Measurements from ENCODE around the gene PLAAT4.
A peak's percentile ranks its signal among the peaks of the same experiment; 100 is the strongest.
"Not testable (repeated sequence)": the region's sequence is repeated elsewhere in the genome, so short reads cannot be mapped to it uniquely, and the experiment has no call there.

Gene PLAAT4

DNA sequence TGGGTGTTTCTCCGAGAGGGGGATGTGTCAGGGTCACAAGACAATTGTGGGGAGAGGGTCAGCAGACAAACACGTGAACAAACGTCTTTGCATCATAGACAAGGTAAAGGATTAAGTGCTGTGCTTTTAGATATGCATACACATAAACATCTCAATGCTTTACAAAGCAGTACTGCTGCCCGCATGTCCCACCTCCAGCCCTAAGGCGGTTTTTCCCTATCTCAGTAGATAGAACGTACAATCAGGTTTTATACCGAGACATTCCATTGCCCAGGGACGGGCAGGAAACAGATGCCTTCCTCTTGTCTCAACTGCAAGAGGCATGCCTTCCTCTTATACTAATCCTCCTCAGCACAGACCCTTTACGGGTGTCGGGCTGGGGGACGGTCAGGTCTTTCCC is 8.5 kb upstream of the PLAAT4 start:
- WGBS (ENCODE audit: insufficient coverage, insufficient read length) = no CpG with 5 or more reads among the region's 11 CpGs
- H3K9me3 ChIP-seq (ENCODE audit: control insufficient read depth, insufficient read depth, low read length); H3K27ac ChIP-seq (ENCODE audit: low read length); H3K27me3 ChIP-seq (ENCODE audit: control insufficient read depth, insufficient read depth, low read length); H3K36me3 ChIP-seq (ENCODE audit: control insufficient read depth, insufficient read depth, low read length); H3K4me3 ChIP-seq (ENCODE audit: low read length); DNase-seq (ENCODE audit: low read depth, low spot score); H3K4me1 ChIP-seq (ENCODE audit: control insufficient read depth, insufficient read depth, low read length): not testable (repeated sequence)

DNA sequence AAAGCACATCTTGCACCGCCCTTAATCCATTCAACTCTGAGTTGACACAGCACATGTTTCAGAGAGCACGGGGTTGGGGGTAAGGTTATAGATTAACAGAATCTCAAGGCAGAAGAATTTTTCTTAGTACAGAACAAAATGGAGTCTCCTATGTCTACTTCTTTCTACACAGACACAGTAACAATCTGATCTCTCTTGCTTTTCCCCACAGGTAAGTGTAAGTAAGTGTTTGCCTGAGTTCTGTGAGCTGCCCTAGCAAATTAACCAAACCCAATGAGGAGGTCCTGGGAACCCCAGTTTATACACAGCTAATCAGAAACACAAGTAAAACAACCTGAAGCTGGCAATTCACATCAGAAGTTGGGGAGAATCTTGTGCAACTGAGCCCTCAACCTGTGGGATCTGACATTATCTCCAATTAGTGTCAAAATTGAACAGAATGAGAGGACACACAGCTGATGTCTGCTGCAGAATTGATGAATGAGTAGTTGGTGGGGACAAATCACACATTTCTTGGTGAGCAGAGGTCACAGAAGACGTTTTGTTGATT is 7.8 kb upstream of the PLAAT4 start:
- H3K36me3 ChIP-seq (ENCODE audit: control insufficient read depth, insufficient read depth, low read length); H3K4me3 ChIP-seq (ENCODE audit: low read length); H3K9me3 ChIP-seq (ENCODE audit: control insufficient read depth, insufficient read depth, low read length); H3K27me3 ChIP-seq (ENCODE audit: control insufficient read depth, insufficient read depth, low read length); H3K4me1 ChIP-seq (ENCODE audit: control insufficient read depth, insufficient read depth, low read length); DNase-seq (ENCODE audit: low read depth, low spot score): not testable (repeated sequence)
- peak overlapping the region; percentile 74 for H3K27ac ChIP-seq (ENCODE audit: low read length)
- WGBS (ENCODE audit: insufficient coverage, insufficient read length) = no CpG with 5 or more reads among the region's 3 CpGs

DNA sequence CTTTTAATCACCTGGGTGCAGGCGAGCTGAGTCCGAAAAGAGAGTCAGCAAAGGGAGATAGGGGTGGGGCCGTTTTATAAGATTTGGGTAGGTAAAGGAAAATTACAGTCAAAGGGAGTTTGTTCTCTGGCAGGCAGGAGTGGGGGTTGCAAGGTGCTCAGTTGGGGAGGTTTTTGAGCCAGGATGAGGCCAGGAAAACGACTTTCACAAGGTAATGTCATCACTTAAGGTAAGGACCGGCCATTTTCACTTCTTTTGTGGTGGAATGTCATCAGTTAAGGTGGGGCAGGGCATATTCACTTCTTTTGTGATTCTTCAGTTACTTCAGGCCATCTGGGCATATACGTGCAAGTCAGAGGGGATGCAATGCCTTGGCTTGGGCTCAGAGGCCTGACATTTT is 7.2 kb upstream of the PLAAT4 start:
- not testable (repeated sequence) for H3K4me1 ChIP-seq (ENCODE audit: control insufficient read depth, insufficient read depth, low read length); H3K36me3 ChIP-seq (ENCODE audit: control insufficient read depth, insufficient read depth, low read length); H3K9me3 ChIP-seq (ENCODE audit: control insufficient read depth, insufficient read depth, low read length); DNase-seq (ENCODE audit: low read depth, low spot score); H3K4me3 ChIP-seq (ENCODE audit: low read length); H3K27me3 ChIP-seq (ENCODE audit: control insufficient read depth, insufficient read depth, low read length)
- peak overlapping the region; percentile 74 for H3K27ac ChIP-seq (ENCODE audit: low read length)
- no CpG with 5 or more reads among the region's 6 CpGs for WGBS (ENCODE audit: insufficient coverage, insufficient read length)

DNA sequence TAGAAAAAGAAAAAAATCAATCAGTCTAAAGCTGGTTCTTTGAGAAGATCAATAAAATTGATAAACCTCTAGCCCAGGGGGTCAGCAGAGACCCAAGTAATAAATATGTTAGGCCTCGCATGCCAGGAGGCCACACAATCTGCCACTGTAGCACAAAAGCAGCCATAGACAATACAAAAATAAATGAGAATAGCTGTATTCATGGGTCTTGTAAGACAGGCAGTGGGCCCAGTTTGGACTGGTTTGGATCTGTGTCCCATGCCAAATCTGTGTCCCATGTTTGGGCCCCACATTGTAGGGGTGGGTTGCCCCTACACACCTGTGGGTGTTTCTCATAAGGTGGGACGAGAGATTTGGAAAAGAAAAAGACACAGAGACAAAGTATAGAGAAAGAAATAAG is 6.6 kb upstream of the PLAAT4 start:
- Histone ChIP-seq H3K27ac (ENCODE audit: low read length) (no peak overlapping the region), H3K4me1 (ENCODE audit: control insufficient read depth, insufficient read depth, low read length) (peaks cover 3% of the 10 kb centered on the region; the same call in 1 of the 2 replicates), H3K9me3 (ENCODE audit: control insufficient read depth, insufficient read depth, low read length) (no peaks in the 10 kb centered on the region), H3K27me3 (ENCODE audit: control insufficient read depth, insufficient read depth, low read length) (no peaks in the 10 kb centered on the region), H3K36me3 (ENCODE audit: control insufficient read depth, insufficient read depth, low read length) (no peaks in the 10 kb centered on the region), H3K4me3 (ENCODE audit: low read length) (no peak overlapping the region)
- no peak for DNase-seq (ENCODE audit: low read depth, low spot score)
- no CpG with 5 or more reads among the region's 2 CpGs for WGBS (ENCODE audit: insufficient coverage, insufficient read length)

DNA sequence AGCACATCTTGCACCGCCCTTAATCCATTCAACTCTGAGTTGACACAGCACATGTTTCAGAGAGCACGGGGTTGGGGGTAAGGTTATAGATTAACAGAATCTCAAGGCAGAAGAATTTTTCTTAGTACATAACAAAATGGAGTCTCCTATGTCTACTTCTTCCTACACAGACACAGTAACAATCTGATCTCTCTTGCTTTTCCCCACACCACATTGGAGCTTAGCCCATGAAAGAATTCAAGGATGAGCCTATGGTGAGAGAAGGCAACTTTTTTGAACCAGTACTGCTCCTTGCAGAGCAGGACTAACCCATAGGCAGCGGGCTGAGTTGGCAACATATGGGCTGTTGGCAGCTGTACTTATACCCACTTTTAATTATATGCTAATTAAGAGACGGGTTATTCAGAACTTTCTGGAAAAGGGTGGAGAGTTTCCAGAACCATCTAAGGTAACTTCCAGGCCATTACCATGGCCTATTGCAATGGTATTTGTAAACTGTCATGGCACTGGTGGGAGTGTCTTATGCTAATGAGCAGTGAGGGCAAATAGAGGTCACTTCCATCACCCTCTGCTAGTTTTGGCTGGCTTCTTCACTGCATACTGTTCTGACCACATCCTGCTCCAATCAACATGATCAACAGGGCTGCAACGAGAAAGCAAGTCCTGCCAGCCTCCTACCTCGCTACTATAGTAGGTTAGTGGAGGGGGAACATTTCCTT is 5.4 kb upstream of the PLAAT4 start:
- not testable (repeated sequence) for H3K27ac ChIP-seq (ENCODE audit: low read length)
- WGBS (ENCODE audit: insufficient coverage, insufficient read length) = no CpG with 5 or more reads among the region's 6 CpGs
- DNase-seq (ENCODE audit: low read depth, low spot score) = peak; percentile 64

DNA sequence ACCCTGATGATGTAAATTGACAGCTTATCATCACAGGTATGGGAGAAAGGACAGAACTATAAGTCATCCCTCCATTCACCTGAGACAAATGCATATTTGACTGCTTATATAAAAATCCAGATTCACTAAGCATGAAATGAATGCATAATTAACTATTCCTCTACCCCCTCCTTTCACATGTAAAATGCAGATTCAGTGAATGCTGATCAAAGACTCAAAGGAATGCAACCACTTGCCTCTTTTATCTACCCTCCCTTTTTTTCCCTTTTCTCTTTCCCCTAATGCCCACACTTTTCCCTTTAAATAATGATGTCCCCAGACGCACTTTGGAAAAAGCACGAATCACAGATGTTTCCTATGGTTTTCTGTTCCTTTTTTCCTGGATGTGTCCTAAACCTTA is 4.5 kb upstream of the PLAAT4 start:
- H3K36me3 ChIP-seq (ENCODE audit: control insufficient read depth, insufficient read depth, low read length) = no peaks in the 10 kb centered on the region
- WGBS (ENCODE audit: insufficient coverage, insufficient read length) = no CpG with 5 or more reads among the region's 2 CpGs
- no peaks in the 10 kb centered on the region for H3K9me3 ChIP-seq (ENCODE audit: control insufficient read depth, insufficient read depth, low read length)
- no peak for DNase-seq (ENCODE audit: low read depth, low spot score)
- no peak overlapping the region for H3K4me3 ChIP-seq (ENCODE audit: low read length)
- no peaks in the 10 kb centered on the region for H3K27me3 ChIP-seq (ENCODE audit: control insufficient read depth, insufficient read depth, low read length)
- no peak overlapping the region for H3K27ac ChIP-seq (ENCODE audit: low read length)
- peaks cover 3% of the 10 kb centered on the region; the same call in 1 of the 2 replicates for H3K4me1 ChIP-seq (ENCODE audit: control insufficient read depth, insufficient read depth, low read length)

More for the DNA sequence above, 5.4 kb upstream of the PLAAT4 start:
- H3K4me1 ChIP-seq (ENCODE audit: control insufficient read depth, insufficient read depth, low read length); H3K4me3 ChIP-seq (ENCODE audit: low read length); H3K9me3 ChIP-seq (ENCODE audit: control insufficient read depth, insufficient read depth, low read length); H3K27me3 ChIP-seq (ENCODE audit: control insufficient read depth, insufficient read depth, low read length); H3K36me3 ChIP-seq (ENCODE audit: control insufficient read depth, insufficient read depth, low read length): not testable (repeated sequence)

DNA sequence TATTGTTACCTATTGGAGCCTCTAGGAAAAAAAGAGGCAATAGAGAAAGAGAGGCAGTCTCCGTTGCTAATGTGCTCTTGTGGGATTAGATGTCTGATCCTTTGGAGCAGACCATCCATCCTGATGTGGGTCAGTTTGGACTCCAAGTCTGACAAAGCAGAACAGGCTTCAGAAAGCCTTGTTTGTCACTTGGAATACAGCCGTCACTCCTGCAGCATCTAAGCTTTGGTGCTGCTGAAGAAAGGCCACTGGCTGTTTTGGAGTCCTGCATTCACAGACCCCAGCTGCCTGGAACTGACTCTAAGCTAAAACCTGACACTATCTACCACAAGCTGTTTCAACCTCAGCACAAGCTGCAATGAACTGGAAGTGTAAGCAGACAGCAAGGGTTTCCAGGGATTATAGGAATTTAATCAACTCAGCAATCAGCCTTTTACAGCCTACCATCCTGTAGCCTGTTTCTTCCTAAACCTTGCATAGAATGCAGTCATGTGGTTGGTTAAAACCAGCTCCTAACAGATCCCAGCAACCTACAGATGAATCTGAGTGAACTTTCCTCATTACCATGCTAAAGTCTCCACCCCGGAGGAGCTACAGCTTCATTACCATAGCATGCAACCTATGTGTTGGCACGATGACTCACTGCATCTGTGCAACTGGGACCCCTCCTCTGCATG is 3.7 kb upstream of the PLAAT4 start:
- H3K9me3 ChIP-seq (ENCODE audit: control insufficient read depth, insufficient read depth, low read length) = no peaks in the 10 kb centered on the region
- peaks cover 3% of the 10 kb centered on the region; the same call in 1 of the 2 replicates for H3K4me1 ChIP-seq (ENCODE audit: control insufficient read depth, insufficient read depth, low read length)
- H3K27ac ChIP-seq (ENCODE audit: low read length) = no peak overlapping the region

DNA sequence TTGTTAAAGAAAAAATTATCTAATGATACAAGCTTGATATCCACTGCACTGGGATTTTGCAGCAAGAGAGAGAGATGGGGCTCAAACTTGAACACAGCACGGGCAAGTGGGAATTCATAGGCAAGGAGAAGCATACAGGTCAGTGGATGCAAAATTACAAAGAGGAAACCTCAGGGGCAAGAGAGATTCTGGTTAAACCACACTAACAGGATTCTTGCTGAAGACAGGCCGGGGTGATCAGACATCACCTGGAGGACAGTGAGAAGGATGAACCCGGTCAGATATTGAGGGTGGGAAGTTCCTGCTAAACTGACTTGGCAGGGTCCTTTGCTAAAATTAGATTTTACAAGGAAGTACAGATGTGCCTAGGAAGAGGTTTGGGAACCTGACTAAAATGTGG is 2.5 kb upstream of the PLAAT4 start:
- H3K27ac ChIP-seq (ENCODE audit: low read length) = no peak overlapping the region
- H3K4me3 ChIP-seq (ENCODE audit: low read length) = no peak overlapping the region
- no peaks in the 10 kb centered on the region; the same call in 1 of the 2 replicates for H3K4me1 ChIP-seq (ENCODE audit: control insufficient read depth, insufficient read depth, low read length)
- H3K27me3 ChIP-seq (ENCODE audit: control insufficient read depth, insufficient read depth, low read length) = no peaks in the 10 kb centered on the region
- no peaks in the 10 kb centered on the region for H3K36me3 ChIP-seq (ENCODE audit: control insufficient read depth, insufficient read depth, low read length)
- DNase-seq (ENCODE audit: low read depth, low spot score) = no peak
- no CpG with 5 or more reads among the region's 3 CpGs for WGBS (ENCODE audit: insufficient coverage, insufficient read length)
- no peaks in the 10 kb centered on the region for H3K9me3 ChIP-seq (ENCODE audit: control insufficient read depth, insufficient read depth, low read length)

More for the DNA sequence above, 3.7 kb upstream of the PLAAT4 start:
- no peaks in the 10 kb centered on the region for H3K36me3 ChIP-seq (ENCODE audit: control insufficient read depth, insufficient read depth, low read length)
- no peak overlapping the region for H3K4me3 ChIP-seq (ENCODE audit: low read length)
- H3K27me3 ChIP-seq (ENCODE audit: control insufficient read depth, insufficient read depth, low read length) = no peaks in the 10 kb centered on the region
- WGBS (ENCODE audit: insufficient coverage, insufficient read length) = no CpG with 5 or more reads among the region's 4 CpGs
- no peak for DNase-seq (ENCODE audit: low read depth, low spot score)

DNA sequence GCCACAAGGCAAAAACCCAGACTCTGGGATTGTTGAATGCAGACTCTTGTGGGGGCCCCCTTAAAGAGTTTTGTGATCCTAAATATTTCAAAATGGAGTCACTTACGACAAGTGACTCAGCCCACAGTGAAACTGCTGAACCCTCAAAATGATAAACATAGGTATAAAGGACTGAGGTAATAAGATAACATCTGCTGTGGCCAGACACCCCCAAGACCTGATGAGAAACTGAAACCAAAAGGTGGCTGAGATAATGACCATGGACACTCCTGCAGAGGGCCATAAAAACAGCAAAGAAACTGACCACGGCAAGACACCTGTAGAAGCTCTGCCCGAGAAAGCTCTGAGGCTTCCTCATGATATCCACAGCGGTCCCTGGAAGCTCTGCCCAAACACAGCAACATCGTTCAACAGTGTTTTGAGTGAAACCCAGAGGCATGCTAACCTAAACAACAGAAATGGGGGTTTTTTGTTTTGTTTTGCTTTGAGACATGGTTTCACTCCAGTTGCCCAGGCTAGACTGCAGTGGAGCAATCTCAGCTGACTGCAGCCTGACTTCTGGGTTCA is 1.6 kb upstream of the PLAAT4 start:
- DNase-seq (ENCODE audit: low read depth, low spot score) = no peak
- Histone ChIP-seq H3K4me3 (ENCODE audit: low read length) (no peak overlapping the region), H3K27ac (ENCODE audit: low read length) (no peak overlapping the region), H3K36me3 (ENCODE audit: control insufficient read depth, insufficient read depth, low read length) (no peaks in the 10 kb centered on the region), H3K4me1 (ENCODE audit: control insufficient read depth, insufficient read depth, low read length) (no peaks in the 10 kb centered on the region; the same call in 1 of the 2 replicates), H3K9me3 (ENCODE audit: control insufficient read depth, insufficient read depth, low read length) (no peaks in the 10 kb centered on the region), H3K27me3 (ENCODE audit: control insufficient read depth, insufficient read depth, low read length) (no peaks in the 10 kb centered on the region)
- WGBS (ENCODE audit: insufficient coverage, insufficient read length) = no CpG with 5 or more reads among the region's 5 CpGs

DNA sequence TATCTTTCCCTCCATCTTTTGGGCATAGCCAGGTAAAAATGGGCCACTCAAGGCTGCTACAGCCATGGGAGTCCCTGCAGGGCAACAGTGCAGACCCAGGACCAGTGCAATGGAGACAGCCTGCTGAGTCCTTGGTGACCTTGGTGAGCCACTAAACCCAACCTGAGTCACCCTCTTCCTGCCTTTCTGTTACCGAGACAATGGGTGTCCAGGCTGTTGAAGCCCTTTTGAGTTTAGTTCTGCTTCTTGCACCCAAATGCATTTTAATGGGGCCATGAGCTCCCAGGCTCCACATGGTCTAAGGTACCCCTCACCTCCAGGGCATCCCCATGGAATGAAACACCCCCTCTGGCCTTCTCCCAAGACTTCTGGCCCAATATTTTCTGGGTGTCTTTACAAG is 874 bp upstream of the PLAAT4 start:
- DNase-seq (ENCODE audit: low read depth, low spot score) = no peak
- Histone ChIP-seq H3K4me1 (ENCODE audit: control insufficient read depth, insufficient read depth, low read length) (no peaks in the 10 kb centered on the region; the same call in 1 of the 2 replicates), H3K27ac (ENCODE audit: low read length) (no peak overlapping the region), H3K9me3 (ENCODE audit: control insufficient read depth, insufficient read depth, low read length) (no peaks in the 10 kb centered on the region), H3K36me3 (ENCODE audit: control insufficient read depth, insufficient read depth, low read length) (no peaks in the 10 kb centered on the region), H3K27me3 (ENCODE audit: control insufficient read depth, insufficient read depth, low read length) (no peaks in the 10 kb centered on the region), H3K4me3 (ENCODE audit: low read length) (no peak overlapping the region)
- no CpG with 5 or more reads among the region's 1 CpG for WGBS (ENCODE audit: insufficient coverage, insufficient read length)

All from iPS DF 6.9 (cell line).